ENCODE data around the gene DCAF11. TPM values are rescaled to one million over a fixed set of nuclear protein-coding genes. Genes with fewer than 3 reads are reported as not detected.
A peak's percentile ranks its signal among the peaks of the same experiment; 100 is the strongest.

DCAF11 gene
- total and polyA plus RNA-seq, 2 of the 13 experiments (the other 11 are each of a cell fraction or from before 2014, with no cell fraction given), result 150 to 257 TPM

- TF ChIP-seq, protein P1, sequence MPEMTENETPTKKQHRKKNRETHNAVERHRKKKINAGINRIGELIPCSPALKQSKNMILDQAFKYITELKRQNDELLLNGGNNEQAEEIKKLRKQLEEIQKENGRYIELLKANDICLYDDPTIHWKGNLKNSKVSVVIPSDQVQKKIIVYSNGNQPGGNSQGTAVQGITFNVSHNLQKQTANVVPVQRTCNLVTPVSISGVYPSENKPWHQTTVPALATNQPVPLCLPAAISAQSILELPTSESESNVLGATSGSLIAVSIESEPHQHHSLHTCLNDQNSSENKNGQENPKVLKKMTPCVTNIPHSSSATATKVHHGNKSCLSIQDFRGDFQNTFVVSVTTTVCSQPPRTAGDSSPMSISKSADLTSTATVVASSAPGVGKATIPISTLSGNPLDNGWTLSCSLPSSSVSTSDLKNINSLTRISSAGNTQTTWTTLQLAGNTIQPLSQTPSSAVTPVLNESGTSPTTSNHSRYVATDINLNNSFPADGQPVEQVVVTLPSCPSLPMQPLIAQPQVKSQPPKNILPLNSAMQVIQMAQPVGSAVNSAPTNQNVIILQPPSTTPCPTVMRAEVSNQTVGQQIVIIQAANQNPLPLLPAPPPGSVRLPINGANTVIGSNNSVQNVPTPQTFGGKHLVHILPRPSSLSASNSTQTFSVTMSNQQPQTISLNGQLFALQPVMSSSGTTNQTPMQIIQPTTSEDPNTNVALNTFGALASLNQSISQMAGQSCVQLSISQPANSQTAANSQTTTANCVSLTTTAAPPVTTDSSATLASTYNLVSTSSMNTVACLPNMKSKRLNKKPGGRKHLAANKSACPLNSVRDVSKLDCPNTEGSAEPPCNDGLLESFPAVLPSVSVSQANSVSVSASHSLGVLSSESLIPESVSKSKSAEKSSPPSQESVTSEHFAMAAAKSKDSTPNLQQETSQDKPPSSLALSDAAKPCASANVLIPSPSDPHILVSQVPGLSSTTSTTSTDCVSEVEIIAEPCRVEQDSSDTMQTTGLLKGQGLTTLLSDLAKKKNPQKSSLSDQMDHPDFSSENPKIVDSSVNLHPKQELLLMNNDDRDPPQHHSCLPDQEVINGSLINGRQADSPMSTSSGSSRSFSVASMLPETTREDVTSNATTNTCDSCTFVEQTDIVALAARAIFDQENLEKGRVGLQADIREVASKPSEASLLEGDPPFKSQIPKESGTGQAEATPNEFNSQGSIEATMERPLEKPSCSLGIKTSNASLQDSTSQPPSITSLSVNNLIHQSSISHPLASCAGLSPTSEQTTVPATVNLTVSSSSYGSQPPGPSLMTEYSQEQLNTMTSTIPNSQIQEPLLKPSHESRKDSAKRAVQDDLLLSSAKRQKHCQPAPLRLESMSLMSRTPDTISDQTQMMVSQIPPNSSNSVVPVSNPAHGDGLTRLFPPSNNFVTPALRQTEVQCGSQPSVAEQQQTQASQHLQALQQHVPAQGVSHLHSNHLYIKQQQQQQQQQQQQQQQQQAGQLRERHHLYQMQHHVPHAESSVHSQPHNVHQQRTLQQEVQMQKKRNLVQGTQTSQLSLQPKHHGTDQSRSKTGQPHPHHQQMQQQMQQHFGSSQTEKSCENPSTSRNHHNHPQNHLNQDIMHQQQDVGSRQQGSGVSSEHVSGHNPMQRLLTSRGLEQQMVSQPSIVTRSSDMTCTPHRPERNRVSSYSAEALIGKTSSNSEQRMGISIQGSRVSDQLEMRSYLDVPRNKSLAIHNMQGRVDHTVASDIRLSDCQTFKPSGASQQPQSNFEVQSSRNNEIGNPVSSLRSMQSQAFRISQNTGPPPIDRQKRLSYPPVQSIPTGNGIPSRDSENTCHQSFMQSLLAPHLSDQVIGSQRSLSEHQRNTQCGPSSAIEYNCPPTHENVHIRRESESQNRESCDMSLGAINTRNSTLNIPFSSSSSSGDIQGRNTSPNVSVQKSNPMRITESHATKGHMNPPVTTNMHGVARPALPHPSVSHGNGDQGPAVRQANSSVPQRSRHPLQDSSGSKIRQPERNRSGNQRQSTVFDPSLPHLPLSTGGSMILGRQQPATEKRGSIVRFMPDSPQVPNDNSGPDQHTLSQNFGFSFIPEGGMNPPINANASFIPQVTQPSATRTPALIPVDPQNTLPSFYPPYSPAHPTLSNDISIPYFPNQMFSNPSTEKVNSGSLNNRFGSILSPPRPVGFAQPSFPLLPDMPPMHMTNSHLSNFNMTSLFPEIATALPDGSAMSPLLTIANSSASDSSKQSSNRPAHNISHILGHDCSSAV (CRISPR knock-in tag; IDR thresholded peaks at IDR 0.05; ENCODE audit: borderline replicate concordance), result no peak; the same call in 1 of the 2 replicates
- 0 out of 2 replicates have a peak, but pooled peaks have one; percentile 32 for TF ChIP-seq PAF1 (CRISPR knock-in tag; IDR thresholded peaks at IDR 0.05)
- TF ChIP-seq PTBP1 (IDR thresholded peaks at IDR 0.05; ENCODE audit: low read depth, low read length, poor library complexity, severe bottlenecking), result no peak
- TF ChIP-seq ZFY (CRISPR knock-in tag; IDR thresholded peaks at IDR 0.05), result peak; percentile 98
- TF ChIP-seq ZNF468 (CRISPR knock-in tag; IDR thresholded peaks at IDR 0.05), result peak; percentile 85; the same call in 1 of the 2 replicates
- TF ChIP-seq ZNF281 (CRISPR knock-in tag; IDR thresholded peaks at IDR 0.05; ENCODE audit: borderline replicate concordance), result peak; percentile 3
- TF ChIP-seq, protein P2, sequence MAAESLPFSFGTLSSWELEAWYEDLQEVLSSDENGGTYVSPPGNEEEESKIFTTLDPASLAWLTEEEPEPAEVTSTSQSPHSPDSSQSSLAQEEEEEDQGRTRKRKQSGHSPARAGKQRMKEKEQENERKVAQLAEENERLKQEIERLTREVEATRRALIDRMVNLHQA (CRISPR knock-in tag; IDR thresholded peaks at IDR 0.05), result no peak
- TF ChIP-seq ATF1 (CRISPR knock-in tag; IDR thresholded peaks at IDR 0.05), result no peak
- TF ChIP-seq BCL3 (CRISPR knock-in tag; IDR thresholded peaks at IDR 0.05), result no peak; the same call in none of the 2 replicates
- TF ChIP-seq ZNF75D (CRISPR knock-in tag; IDR thresholded peaks at IDR 0.05; ENCODE audit: borderline replicate concordance), result no peak
- TF ChIP-seq KLF6 (CRISPR knock-in tag; IDR thresholded peaks at IDR 0.05), result peak; percentile 48
- peak; percentile 96; the same call in 1 of the 2 replicates for TF ChIP-seq SP140L (CRISPR knock-in tag; IDR thresholded peaks at IDR 0.05; ENCODE audit: borderline replicate concordance)
- TF ChIP-seq FOXA1 (IDR thresholded peaks at IDR 0.05), result no peak
- TF ChIP-seq FOXA1 (CRISPR knock-in tag; IDR thresholded peaks at IDR 0.05), result no peak
- TF ChIP-seq ZNF251 (CRISPR knock-in tag; IDR thresholded peaks at IDR 0.05), result no peak
- no peak for TF ChIP-seq TGIF2 (CRISPR knock-in tag; IDR thresholded peaks at IDR 0.05)
- peak; percentile 90; the same call in 1 of the 2 replicates for TF ChIP-seq ZNF773 (CRISPR knock-in tag; IDR thresholded peaks at IDR 0.05; ENCODE audit: borderline replicate concordance)
Observed at GRCh38 chr14:24146978-24147760, 32.6 kb downstream of the DCAF11 start, which contains the start of gene RNF31 (continued).
